HCT116 (cell line): ENCODE results near the gene MAPK8IP1. TPM values are rescaled to one million over a fixed set of nuclear protein-coding genes. Genes with fewer than 3 reads are reported as not detected.

Experiments
- ATAC-seq: fragments of 200-7000 bp; cut with Tn5 transposase; 2 replicates; pipeline ENCODE4 v1.9.1; 2020; ENCODE audit warnings: mild to moderate bottlenecking, moderate library complexity
- BruUV-seq: library from RNA; stranded (reverse); fragments of 400-500 nt; replicated peaks from 2 replicates; lab custom pipeline; 2021; lab: Mats Ljungman, UMichigan
- CTCF ChIA-PET: fragments of 300-600 bp; sonication (Branson Sonifier 250); formaldehyde crosslinking; loops from one replicate; lab custom pipeline; 2021; ENCODE audit warnings: antibody characterized with exemption; lab: Charles Lee
- POLR2A ChIA-PET: fragments of 300-600, 350-600 bp; sonication (Branson Sonifier 250); formaldehyde crosslinking; loops from one replicate; lab custom pipeline; 2021; ENCODE audit warnings: antibody characterized with exemption; lab: Charles Lee
- RAD21 ChIA-PET, 2 experiments: fragments of 300-600 bp; sonication (Branson Sonifier 250); formaldehyde crosslinking; loops; one replicate each; lab custom pipeline; 2023; ENCODE audit warnings: low total read pairs in 2 of 2; ENCODE audit not compliant: uncharacterized antibody in 2 of 2, unreplicated experiment in 2 of 2, low non-redundant PET in 1 of 2; lab: Charles Lee
- DNase-seq: peaks from one replicate; pipeline ENCODE4 v3.0.0-alpha.2; 2010; ENCODE audit warnings: low read depth, low spot score
- H2AFZ ChIP-seq: fragments of 200-600 bp; shearing (Covaris generic), sonication (generic); 2 replicates; pipeline ENCODE4 v1.6.1; 2017; ENCODE audit warnings: low read depth, mixed run types, mixed read lengths, antibody characterized with exemption, low read length; ENCODE audit not compliant: poor library complexity, severe bottlenecking
- H3K27ac ChIP-seq: 2 replicates; pipeline ENCODE4 v1.5.1; 2012; ENCODE audit warnings: low read depth, low read length
- H3K27me3 ChIP-seq: fragments of 200-600 bp; sonication (generic); 2 replicates; pipeline ENCODE4 v1.6.1; 2016; ENCODE audit warnings: mixed run types, low read length, mixed read lengths; ENCODE audit not compliant: insufficient read depth
- H3K36me3 ChIP-seq, 2 experiments: fragments of 200-500 bp in 1 of 2; fragments of 200-600 bp in 1 of 2; sonication (Bioruptor generic) in 1 of 2; sonication (generic) in 1 of 2; 2 replicates each; pipeline versions ENCODE4 v1.5.1 to v1.6.1; 2014 to 2016; ENCODE audit warnings: low read length in 2 of 2, inconsistent platforms in 1 of 2, mixed read lengths in 1 of 2, mixed run types in 1 of 2; ENCODE audit not compliant: insufficient read depth in 2 of 2, control insufficient read depth in 1 of 2
- H3K4me1 ChIP-seq, 2 experiments: fragments of 200-600 bp in 1 of 2; sonication (generic) in 1 of 2; 2 replicates each; pipeline versions ENCODE4 v1.5.1 to v1.6.1; 2012 to 2017; ENCODE audit warnings: low read length in 2 of 2, inconsistent platforms in 1 of 2, mild to moderate bottlenecking in 1 of 2, mixed read lengths in 1 of 2, mixed run types in 1 of 2, moderate library complexity in 1 of 2; ENCODE audit not compliant: insufficient read depth in 2 of 2, control insufficient read depth in 1 of 2
- H3K4me2 ChIP-seq: fragments of 200-600 bp; sonication (generic); 2 replicates; pipeline ENCODE4 v1.6.1; 2017; ENCODE audit warnings: mixed run types, low read length, mixed read lengths
- H3K4me3 ChIP-seq, 2 experiments: fragments of 200-600 bp in 1 of 2; sonication (generic) in 1 of 2; replicated peaks in 1 of 2; 2 replicates each; pipeline ENCODE4 v1.5.1; 2011 to 2016; ENCODE audit warnings: low read length in 2 of 2, control low read depth in 1 of 2, low read depth in 1 of 2, mild to moderate bottlenecking in 1 of 2, mixed read lengths in 1 of 2, mixed run types in 1 of 2
- H3K79me2 ChIP-seq: fragments of 200-600 bp; sonication (generic); 2 replicates; pipeline ENCODE4 v1.6.1; 2017; ENCODE audit warnings: mild to moderate bottlenecking, mixed run types, low read length, moderate library complexity, mixed read lengths; ENCODE audit not compliant: insufficient read depth
- H3K9ac ChIP-seq: fragments of 200-600 bp; sonication (generic); 2 replicates; pipeline ENCODE4 v1.6.1; 2016; ENCODE audit warnings: low read length, mixed read lengths
- H3K9me2 ChIP-seq: fragments of 200-600 bp; sonication (generic), shearing (Covaris generic); 2 replicates; pipeline ENCODE4 v1.6.1; 2017; ENCODE audit warnings: mixed run types, mild to moderate bottlenecking, moderate library complexity; ENCODE audit not compliant: insufficient read depth
- H3K9me3 ChIP-seq, 2 experiments: fragments of 200-500 bp in 1 of 2; fragments of 200-600 bp in 1 of 2; sonication (Bioruptor generic) in 1 of 2; sonication (generic) in 1 of 2; 2 replicates each; pipeline ENCODE4 v1.6.1; 2014 to 2017; ENCODE audit warnings: low read length in 2 of 2, mixed read lengths in 2 of 2, inconsistent platforms in 1 of 2, low read depth in 1 of 2, mild to moderate bottlenecking in 1 of 2, mixed run types in 1 of 2, moderate library complexity in 1 of 2; ENCODE audit not compliant: control insufficient read depth in 1 of 2, insufficient read depth in 1 of 2
- H4K20me1 ChIP-seq: fragments of 200-600 bp; sonication (generic), shearing (Covaris generic); 2 replicates; pipeline ENCODE4 v1.6.1; 2017; ENCODE audit warnings: mixed run types, mild to moderate bottlenecking, moderate library complexity; ENCODE audit not compliant: insufficient read depth
- CBX3 ChIP-seq: IDR thresholded peaks from 2 replicates; pipeline ENCODE4 v1.6.1; 2012; ENCODE audit warnings: low read depth
- CEBPB ChIP-seq: IDR thresholded peaks from 2 replicates; pipeline ENCODE4 v1.6.1; 2012; ENCODE audit warnings: low read depth
- EGR1 ChIP-seq: IDR thresholded peaks from 2 replicates; pipeline ENCODE4 v1.6.1; 2012; ENCODE audit warnings: low read depth
- ELF1 ChIP-seq: IDR thresholded peaks from 2 replicates; pipeline ENCODE4 v1.6.1; 2012; ENCODE audit warnings: low read depth, borderline replicate concordance
- EZH2 ChIP-seq: fragments of 200-600 bp; sonication (generic); IDR thresholded peaks from 2 replicates; pipeline ENCODE4 v1.6.1; 2017; ENCODE audit warnings: antibody characterized with exemption, mixed run types
- EZH2phosphoT487 ChIP-seq: fragments of 200-600 bp; IDR thresholded peaks from 2 replicates; pipeline ENCODE4 v1.6.1; 2018; ENCODE audit warnings: antibody characterized with exemption, borderline replicate concordance
- FOSL1 ChIP-seq: IDR thresholded peaks from 2 replicates; pipeline ENCODE4 v1.6.1; 2012; ENCODE audit warnings: low read depth
- POLR2A ChIP-seq: IDR thresholded peaks from 2 replicates; pipeline ENCODE4 v1.7.0; 2011; ENCODE audit warnings: borderline replicate concordance; ENCODE audit not compliant: insufficient read depth, insufficient read length; ENCODE audit errors: extremely low read depth
- POLR2AphosphoS5 ChIP-seq: IDR thresholded peaks from 2 replicates; pipeline ENCODE4 v1.6.1; 2011; ENCODE audit warnings: mild to moderate bottlenecking, low read depth, low read length, moderate library complexity
- REST ChIP-seq: IDR thresholded peaks from 2 replicates; pipeline ENCODE4 v1.6.1; 2012; ENCODE audit warnings: low read depth
- SRF ChIP-seq: IDR thresholded peaks from 2 replicates; pipeline ENCODE4 v1.6.1; 2012; ENCODE audit warnings: low read depth
- TCF7L2 ChIP-seq: IDR thresholded peaks from 2 replicates; pipeline ENCODE4 v1.7.0; 2011; ENCODE audit warnings: borderline replicate concordance, inconsistent platforms; ENCODE audit not compliant: insufficient read depth, insufficient read length; ENCODE audit errors: extremely low read depth
- YY1 ChIP-seq: IDR thresholded peaks from 2 replicates; pipeline ENCODE4 v1.6.1; 2011; ENCODE audit warnings: low read length, low read depth, moderate library complexity, mild to moderate bottlenecking; ENCODE audit not compliant: insufficient replicate concordance; ENCODE audit errors: extremely low read depth
- intact Hi-C: fragments of 100-400 bp; cut with micrococcal nuclease; formaldehyde crosslinking; loops from 2 replicates; pipeline ENCODE4 v1.10.0; 2022
- total RNA-seq: library from RNA; stranded (reverse); gene quantifications from one replicate; pipeline ENCODE4 v1.2.1, GENCODE V29; 2021; ENCODE audit not compliant: unreplicated experiment
- TF ChIP-seq, protein P1 (sequence below), 3 experiments: fragments of 200-600 bp in 1 of 3; sonication (generic) in 1 of 3; IDR thresholded peaks in 2 of 3; conservative IDR thresholded peaks in 1 of 3; 2 replicates each; pipeline ENCODE4 v1.5.1; 2012 to 2017; ENCODE audit warnings: low read depth in 2 of 3, low read length in 2 of 3, antibody characterized with exemption in 1 of 3, borderline replicate concordance in 1 of 3, control low read depth in 1 of 3, mild to moderate bottlenecking in 1 of 3, mixed read lengths in 1 of 3, mixed run types in 1 of 3, moderate library complexity in 1 of 3; ENCODE audit not compliant: insufficient read depth in 1 of 3

Gene MAPK8IP1
- total RNA-seq, 1 experiment from 2014 or later, result 10.1 TPM

- CTCF ChIA-PET, result no interaction called here
- TF ChIP-seq EZH2phosphoT487 (no peak), ELF1 (no peak), POLR2AphosphoS5 (no peak), CEBPB (no peak), POLR2A (no peak), EZH2 (no peak), REST (no peak), TCF7L2 (no peak), FOSL1 (no peak), YY1 (no peak), SRF (no peak), CBX3 (no peak), EGR1 (no peak)
- TF ChIP-seq, protein P1, sequence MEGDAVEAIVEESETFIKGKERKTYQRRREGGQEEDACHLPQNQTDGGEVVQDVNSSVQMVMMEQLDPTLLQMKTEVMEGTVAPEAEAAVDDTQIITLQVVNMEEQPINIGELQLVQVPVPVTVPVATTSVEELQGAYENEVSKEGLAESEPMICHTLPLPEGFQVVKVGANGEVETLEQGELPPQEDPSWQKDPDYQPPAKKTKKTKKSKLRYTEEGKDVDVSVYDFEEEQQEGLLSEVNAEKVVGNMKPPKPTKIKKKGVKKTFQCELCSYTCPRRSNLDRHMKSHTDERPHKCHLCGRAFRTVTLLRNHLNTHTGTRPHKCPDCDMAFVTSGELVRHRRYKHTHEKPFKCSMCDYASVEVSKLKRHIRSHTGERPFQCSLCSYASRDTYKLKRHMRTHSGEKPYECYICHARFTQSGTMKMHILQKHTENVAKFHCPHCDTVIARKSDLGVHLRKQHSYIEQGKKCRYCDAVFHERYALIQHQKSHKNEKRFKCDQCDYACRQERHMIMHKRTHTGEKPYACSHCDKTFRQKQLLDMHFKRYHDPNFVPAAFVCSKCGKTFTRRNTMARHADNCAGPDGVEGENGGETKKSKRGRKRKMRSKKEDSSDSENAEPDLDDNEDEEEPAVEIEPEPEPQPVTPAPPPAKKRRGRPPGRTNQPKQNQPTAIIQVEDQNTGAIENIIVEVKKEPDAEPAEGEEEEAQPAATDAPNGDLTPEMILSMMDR (IDR thresholded peaks at IDR 0.05 in 2 of 3, conservative IDR thresholded peaks at IDR 0.05 in 1 of 3; ENCODE audit: borderline replicate concordance in 1 of 3, insufficient read depth in 1 of 3, low read depth in 2 of 3, low read length in 2 of 3), result no peak
- BruUV-seq, result no TSS peak
- no peak for ATAC-seq
- peaks cover 10 to 25% of the 10 kb centered on the region in 2 experiments; a peak in 3 of 4 replicates for H3K4me1 ChIP-seq
- H4K20me1 ChIP-seq, result no peaks in the 10 kb centered on the region
- no peak overlapping the region for H2AFZ ChIP-seq
- no peaks in the 10 kb centered on the region for H3K9me3 ChIP-seq
- no peak overlapping the region for H3K27ac ChIP-seq
- intact Hi-C loops, result no loop called here
- H3K4me2 ChIP-seq, result no peak overlapping the region
- no peak overlapping the region for H3K4me3 ChIP-seq
- no peaks in the 10 kb centered on the region for H3K9me2 ChIP-seq
- H3K79me2 ChIP-seq, result no peaks in the 10 kb centered on the region
- no peaks in the 10 kb centered on the region for H3K27me3 ChIP-seq
- H3K9ac ChIP-seq, result no peak overlapping the region
- RAD21 ChIA-PET, result no interaction called here
- POLR2A ChIA-PET, result no interaction called here
- H3K36me3 ChIP-seq, result no peaks in the 10 kb centered on the region
- DNase-seq, result no peak
Measured at GRCh38 chr11:45896422-45896984, 11.1 kb downstream of the MAPK8IP1 start.
